Measurements from ENCODE around the gene APOC3.
A peak's percentile ranks its signal among the peaks of the same experiment; 100 is the strongest.
"Not testable (repeated sequence)": the region's sequence is repeated elsewhere in the genome, so short reads cannot be mapped to it uniquely, and the experiment has no call there.

The APOC3 gene

GRCh38 chr11:116829525-116830183 is at the start of gene APOC3:
APOC3 (plus strand) TSS chr11:116829907; CDS start chr11:116830583, 676 bp downstream.
- no peak for DNase-seq (ENCODE audit: low spot score)

GRCh38 chr11:116782728-116783127 is 47.0 kb upstream of the APOC3 start:
- DNase-seq (ENCODE audit: low spot score) = no peak

GRCh38 chr11:116786326-116786725 is 43.4 kb upstream of the APOC3 start:
- no peak for DNase-seq (ENCODE audit: low spot score)

GRCh38 chr11:116786966-116787365 is 42.7 kb upstream of the APOC3 start:
- no peak for DNase-seq (ENCODE audit: low spot score)

GRCh38 chr11:116787436-116787785 is 42.3 kb upstream of the APOC3 start:
- DNase-seq (ENCODE audit: low spot score) = peak; percentile 11

GRCh38 chr11:116787786-116788486 is 41.8 kb upstream of the APOC3 start, which contains the start of gene ZPR1:
ZPR1 (minus strand) TSS chr11:116788023; CDS start chr11:116787990, 33 bp downstream.
- DNase-seq (ENCODE audit: low spot score) = peak; percentile 93

- no peak for DNase-seq (ENCODE audit: low spot score)
These were observed 41.2 kb upstream of the APOC3 start for GRCh38 chr11:116788534-116788933.

- no peak for DNase-seq (ENCODE audit: low spot score)
These were observed 40.7 kb upstream of the APOC3 start for GRCh38 chr11:116788975-116789374.

- no peak for DNase-seq (ENCODE audit: low spot score)
These were observed 39.3 kb upstream of the APOC3 start for GRCh38 chr11:116790167-116791001.

GRCh38 chr11:116791002-116791812 is 38.5 kb upstream of the APOC3 start:
- peak; percentile 91 for DNase-seq (ENCODE audit: low spot score)

GRCh38 chr11:116791813-116792143 is 37.9 kb upstream of the APOC3 start, which contains the start of gene APOA5:
APOA5 (minus strand) TSS chr11:116791879; CDS start chr11:116791860, 19 bp downstream.
- DNase-seq (ENCODE audit: low spot score) = no peak

GRCh38 chr11:116792144-116792868 is 37.4 kb upstream of the APOC3 start:
- DNase-seq (ENCODE audit: low spot score) = no peak

GRCh38 chr11:116792869-116793771 is 36.6 kb upstream of the APOC3 start:
- peak; percentile 73 for DNase-seq (ENCODE audit: low spot score)

- DNase-seq (ENCODE audit: low spot score) = no peak
These were observed 36.0 kb upstream of the APOC3 start for GRCh38 chr11:116793772-116794097.

- DNase-seq (ENCODE audit: low spot score) = no peak
These were observed 34.9 kb upstream of the APOC3 start for GRCh38 chr11:116794851-116795250.

GRCh38 chr11:116796548-116796947 is 33.2 kb upstream of the APOC3 start:
- no peak for DNase-seq (ENCODE audit: low spot score)

GRCh38 chr11:116797816-116798215 is 31.9 kb upstream of the APOC3 start:
- no peak for DNase-seq (ENCODE audit: low spot score)

GRCh38 chr11:116798368-116798767 is 31.3 kb upstream of the APOC3 start:
- no peak for DNase-seq (ENCODE audit: low spot score)

GRCh38 chr11:116800610-116801009 is 29.1 kb upstream of the APOC3 start:
- DNase-seq (ENCODE audit: low spot score) = no peak

- not testable (repeated sequence) for DNase-seq (ENCODE audit: low spot score)
These were observed 28.0 kb upstream of the APOC3 start for GRCh38 chr11:116801662-116802061.

All from hepatic stellate cell (primary cell).